ENCODE results near the gene GFOD1.

Gene GFOD1

DNA sequence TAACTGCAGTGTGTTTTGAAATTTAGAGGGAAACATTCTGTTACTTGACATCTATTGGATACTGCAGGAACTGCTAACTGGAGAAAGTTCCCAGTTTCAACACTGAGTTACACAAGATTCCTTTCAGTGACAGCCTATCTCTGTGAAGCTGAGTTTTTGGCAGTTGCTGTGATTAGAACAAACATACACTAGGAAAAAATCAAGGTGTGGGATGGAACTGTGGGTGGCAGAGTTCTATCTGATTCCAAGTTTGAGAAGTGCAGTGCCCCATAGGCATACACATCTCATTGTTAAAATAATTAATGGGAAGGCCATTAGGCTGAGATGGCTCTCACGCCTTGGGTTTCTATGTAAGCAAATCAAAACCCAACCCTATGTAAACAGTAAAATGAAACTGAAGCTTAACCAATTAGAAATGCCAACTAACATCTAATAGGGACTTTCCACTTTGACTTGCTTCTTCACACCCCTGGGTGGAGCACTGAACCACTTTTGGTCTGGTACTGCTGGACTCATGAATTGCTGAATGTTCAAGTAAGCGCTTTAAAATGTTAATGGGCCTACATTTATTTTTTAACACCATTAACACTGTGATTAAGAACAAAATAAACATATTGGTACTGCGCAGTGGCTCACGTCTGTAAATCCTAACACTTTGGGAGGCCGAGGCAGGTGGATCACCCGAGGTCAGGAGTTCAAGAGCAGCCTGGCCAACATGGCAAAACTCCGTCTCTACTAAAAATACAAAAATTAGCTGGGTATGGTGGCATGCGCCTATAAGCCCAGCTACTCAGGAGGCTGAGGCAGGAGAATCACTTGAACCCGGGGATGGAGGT lies 103.9 kb downstream of the GFOD1 start:
- DNase-seq (ENCODE audit: insufficient read length, low spot score) (no peak), FAIRE-seq (no peak)
- TF ChIP-seq, protein P1, sequence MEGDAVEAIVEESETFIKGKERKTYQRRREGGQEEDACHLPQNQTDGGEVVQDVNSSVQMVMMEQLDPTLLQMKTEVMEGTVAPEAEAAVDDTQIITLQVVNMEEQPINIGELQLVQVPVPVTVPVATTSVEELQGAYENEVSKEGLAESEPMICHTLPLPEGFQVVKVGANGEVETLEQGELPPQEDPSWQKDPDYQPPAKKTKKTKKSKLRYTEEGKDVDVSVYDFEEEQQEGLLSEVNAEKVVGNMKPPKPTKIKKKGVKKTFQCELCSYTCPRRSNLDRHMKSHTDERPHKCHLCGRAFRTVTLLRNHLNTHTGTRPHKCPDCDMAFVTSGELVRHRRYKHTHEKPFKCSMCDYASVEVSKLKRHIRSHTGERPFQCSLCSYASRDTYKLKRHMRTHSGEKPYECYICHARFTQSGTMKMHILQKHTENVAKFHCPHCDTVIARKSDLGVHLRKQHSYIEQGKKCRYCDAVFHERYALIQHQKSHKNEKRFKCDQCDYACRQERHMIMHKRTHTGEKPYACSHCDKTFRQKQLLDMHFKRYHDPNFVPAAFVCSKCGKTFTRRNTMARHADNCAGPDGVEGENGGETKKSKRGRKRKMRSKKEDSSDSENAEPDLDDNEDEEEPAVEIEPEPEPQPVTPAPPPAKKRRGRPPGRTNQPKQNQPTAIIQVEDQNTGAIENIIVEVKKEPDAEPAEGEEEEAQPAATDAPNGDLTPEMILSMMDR (IDR thresholded peaks at IDR 0.05; ENCODE audit: insufficient read depth, missing control alignments) = peak; percentile 12

DNA sequence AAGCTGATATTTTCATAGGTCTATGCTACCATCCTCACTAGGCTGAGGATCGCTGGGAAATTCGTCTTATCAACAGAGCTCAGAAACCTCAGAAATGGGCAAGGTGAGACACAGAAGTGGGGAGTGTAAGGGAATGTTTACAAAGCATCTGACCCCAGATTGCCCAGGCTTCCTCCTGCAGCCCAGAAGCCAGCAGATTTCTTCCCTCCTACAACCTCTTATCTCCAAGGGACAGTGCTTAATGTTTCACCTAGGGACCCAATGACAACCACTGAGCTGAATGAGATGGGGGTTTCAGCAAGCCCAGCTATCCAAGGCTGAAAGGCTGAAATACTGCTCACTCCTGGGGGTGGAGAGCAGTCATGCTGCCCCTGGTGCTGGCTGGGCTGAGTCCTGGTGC lies 106.6 kb downstream of the GFOD1 start:
- TF ChIP-seq, protein P1 (IDR thresholded peaks at IDR 0.05; ENCODE audit: insufficient read depth, missing control alignments) = no peak
- no peak for FAIRE-seq
- no peak for DNase-seq (ENCODE audit: insufficient read length, low spot score)

DNA sequence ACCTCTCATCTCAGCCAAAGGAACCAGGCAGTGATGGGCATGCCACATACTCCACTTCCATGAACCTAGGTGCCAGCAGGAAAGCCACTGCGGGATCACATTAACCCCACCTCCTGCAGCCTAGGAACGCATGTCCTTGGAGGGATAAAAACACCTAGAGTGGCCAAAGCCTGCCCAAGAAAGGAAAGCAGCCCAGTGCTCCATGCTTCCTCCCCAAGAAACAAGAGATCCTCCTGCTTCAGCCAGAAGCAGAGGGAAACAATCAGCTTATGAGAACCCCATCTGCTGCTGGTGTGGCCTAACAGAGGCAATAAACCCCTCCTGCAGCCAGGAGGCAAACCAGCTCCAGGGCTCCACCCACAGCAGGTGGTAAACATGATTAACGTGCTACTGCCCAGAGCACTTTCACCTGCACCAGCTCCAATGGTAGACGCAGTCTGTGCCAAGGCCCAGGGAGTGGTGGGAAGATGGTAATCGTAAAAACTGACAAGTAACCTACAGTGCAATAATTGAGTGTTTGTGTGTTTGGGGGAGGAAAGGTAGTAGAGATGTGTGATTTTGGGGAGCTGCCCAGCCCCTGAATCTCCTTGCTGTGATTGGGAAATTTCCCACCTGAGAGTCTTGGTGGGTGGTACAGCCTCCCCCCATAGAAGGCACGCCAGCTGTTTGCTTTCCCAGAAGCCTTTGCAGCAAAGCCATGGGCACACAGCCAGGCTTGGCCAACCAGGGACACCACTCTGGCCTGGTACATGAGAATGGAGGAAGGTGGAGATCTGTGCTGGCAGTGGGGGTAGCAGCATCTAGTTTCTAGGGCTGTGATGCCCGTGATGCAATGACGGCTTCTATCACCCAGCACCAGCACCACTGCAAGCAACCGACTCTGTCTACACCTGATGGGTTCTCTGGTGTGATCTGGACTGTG lies 108.5 kb downstream of the GFOD1 start:
- DNase-seq (ENCODE audit: insufficient read length, low spot score) (no peak), FAIRE-seq (no peak)
- TF ChIP-seq, protein P1 (IDR thresholded peaks at IDR 0.05; ENCODE audit: insufficient read depth, missing control alignments) = no peak

DNA sequence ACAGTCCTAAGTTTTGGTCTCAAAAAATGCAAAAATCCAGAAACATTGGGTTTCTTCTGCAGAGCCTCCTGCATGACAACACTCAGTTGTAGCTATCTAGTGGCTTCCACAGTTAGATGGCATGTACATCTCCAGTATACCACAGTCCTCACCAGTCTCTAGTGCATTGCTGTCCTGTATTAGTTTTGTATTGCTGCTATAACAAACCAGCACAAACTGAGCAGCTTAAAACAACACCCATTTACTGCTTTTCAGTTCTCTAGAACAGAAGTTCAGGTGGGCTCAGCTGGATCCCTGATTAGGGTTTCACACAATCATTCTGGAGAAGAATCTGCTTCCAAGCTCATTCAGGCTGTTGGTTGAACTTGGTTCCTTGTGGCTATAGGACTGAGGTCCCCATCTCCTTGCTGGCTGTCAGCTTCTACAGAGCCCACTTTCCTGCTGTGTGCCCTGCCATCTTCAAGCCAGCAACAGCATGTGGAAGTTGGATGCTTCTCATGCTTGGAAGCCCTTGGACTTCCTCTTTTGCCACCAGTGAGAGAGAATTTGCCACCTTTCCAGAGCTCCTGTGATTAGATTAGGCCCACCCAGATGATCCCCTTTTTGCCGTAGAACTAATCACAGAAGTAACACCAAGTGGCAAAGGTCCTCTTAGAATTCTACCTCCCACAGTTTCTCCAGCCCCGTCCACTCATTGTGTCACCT lies 110.2 kb downstream of the GFOD1 start:
- no peak for FAIRE-seq
- TF ChIP-seq, protein P1 (IDR thresholded peaks at IDR 0.05; ENCODE audit: insufficient read depth, missing control alignments) = no peak
- no peak for DNase-seq (ENCODE audit: insufficient read length, low spot score)

DNA sequence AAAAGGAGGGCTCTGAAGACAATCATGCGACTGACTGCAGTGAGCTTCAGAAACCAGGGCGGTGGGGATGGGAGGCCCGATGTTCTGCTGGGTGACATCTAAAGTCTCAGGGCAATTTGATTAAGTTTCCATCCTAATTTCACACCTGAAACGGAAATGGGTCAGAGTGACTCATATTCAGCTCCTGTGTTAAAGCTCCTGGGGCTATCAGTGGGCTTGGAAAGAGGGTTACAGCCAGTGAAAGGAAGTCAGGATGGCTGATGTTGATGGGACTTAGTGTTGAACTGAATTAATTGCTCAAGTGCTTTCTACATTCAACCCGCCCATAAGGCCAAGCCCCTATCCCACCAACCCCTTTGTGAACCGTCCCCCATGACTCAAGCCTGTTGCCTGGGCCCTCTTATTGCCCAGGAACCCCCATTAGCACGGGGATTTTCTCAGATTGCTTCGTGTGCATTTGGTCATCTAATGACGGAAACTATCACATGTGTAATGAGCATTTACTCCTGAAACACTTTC lies 112.0 kb downstream of the GFOD1 start:
- TF ChIP-seq, protein P1 (IDR thresholded peaks at IDR 0.05; ENCODE audit: insufficient read depth, missing control alignments) = no peak
- DNase-seq (ENCODE audit: insufficient read length, low spot score) = no peak
- FAIRE-seq = no peak

DNA sequence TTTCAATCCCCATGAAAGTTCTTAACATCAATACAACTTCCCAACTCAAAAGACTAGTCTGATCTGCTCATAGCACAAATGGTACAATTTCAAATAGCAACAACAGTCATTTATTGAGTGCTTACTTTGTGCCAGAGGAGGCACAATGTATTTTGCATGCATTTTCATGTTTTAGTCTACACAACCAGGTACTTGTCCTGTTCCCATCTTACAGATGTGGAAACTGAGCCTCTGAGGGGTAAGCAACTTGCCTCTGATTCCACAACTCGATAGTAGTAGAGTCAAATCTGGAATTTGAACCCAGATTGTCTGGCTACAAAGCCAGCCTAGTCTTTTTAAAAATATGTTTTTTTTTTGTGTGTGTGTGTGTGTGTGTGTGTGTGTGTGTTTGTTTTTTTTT lies 113.5 kb downstream of the GFOD1 start:
- DNase-seq (ENCODE audit: insufficient read length, low spot score) (no peak), FAIRE-seq (no peak)
- TF ChIP-seq, protein P1 (IDR thresholded peaks at IDR 0.05; ENCODE audit: insufficient read depth, missing control alignments) = no peak

All from D721Med (cell line).